Endodermal cell (in vitro differentiated cells): Measurements from ENCODE around the gene SERINC2. TPM values are rescaled to one million over a fixed set of nuclear protein-coding genes. Genes with fewer than 3 reads are reported as not detected.

Experiments
- DNase-seq: peaks from one replicate; pipeline ENCODE4 v3.0.0-alpha.2; 2017
- H3K27ac ChIP-seq: 2 replicates; pipeline ENCODE4 v1.5.1; 2013; ENCODE audit warnings: mild to moderate bottlenecking, low read depth, low read length, moderate library complexity
- H3K27me3 ChIP-seq: 2 replicates; pipeline ENCODE4 v1.6.1; 2013; ENCODE audit warnings: mild to moderate bottlenecking, low read length, moderate library complexity; ENCODE audit not compliant: insufficient read depth, control insufficient read depth, poor library complexity, severe bottlenecking
- H3K36me3 ChIP-seq: 2 replicates; pipeline ENCODE4 v1.7.0; 2013; ENCODE audit warnings: mild to moderate bottlenecking, low read length, moderate library complexity; ENCODE audit not compliant: control insufficient read depth, insufficient read depth
- H3K4me1 ChIP-seq: one replicate; pipeline ENCODE4 v1.7.0; 2013; ENCODE audit warnings: low read length; ENCODE audit not compliant: control insufficient read depth, insufficient read depth
- H3K4me3 ChIP-seq: 2 replicates; pipeline ENCODE4 v1.5.1; 2013; ENCODE audit warnings: mild to moderate bottlenecking, low read length, moderate library complexity
- H3K9ac ChIP-seq: 2 replicates; pipeline ENCODE4 v1.6.1; 2013; ENCODE audit warnings: mild to moderate bottlenecking, low read length, moderate library complexity; ENCODE audit not compliant: poor library complexity, severe bottlenecking; ENCODE audit errors: extremely low read depth
- H3K9me3 ChIP-seq: 2 replicates; pipeline ENCODE4 v1.6.1; 2013; ENCODE audit warnings: mild to moderate bottlenecking, low read length, moderate library complexity; ENCODE audit not compliant: control insufficient read depth
- H3K27ac Mint-ChIP-seq: 2 replicates; pipeline ENCODE4 v1.8.0; 2020; ENCODE audit warnings: mixed read lengths
- H3K27me3 Mint-ChIP-seq: 2 replicates; pipeline ENCODE4 v1.8.0; 2021; ENCODE audit warnings: mild to moderate bottlenecking, mixed read lengths; ENCODE audit not compliant: insufficient read depth
- H3K36me3 Mint-ChIP-seq: 2 replicates; pipeline ENCODE4 v1.8.0; 2020; ENCODE audit warnings: low read depth, mixed read lengths
- H3K4me1 Mint-ChIP-seq: 2 replicates; pipeline ENCODE4 v1.8.0; 2020; ENCODE audit warnings: mixed read lengths
- H3K4me3 Mint-ChIP-seq: 2 replicates; pipeline ENCODE4 v1.8.0; 2020; ENCODE audit warnings: mild to moderate bottlenecking, moderate library complexity, mixed read lengths
- H3K9me3 Mint-ChIP-seq: 2 replicates; pipeline ENCODE4 v1.8.0; 2020; ENCODE audit warnings: mild to moderate bottlenecking, mixed read lengths
- WGBS, 2 experiments: methylation state at CpG; one replicate each; pipeline versions ENCODE4 v1.1.5 to v1.1.7; 2013; ENCODE audit warnings: missing lambda C conversion rate in 2 of 2, mixed read lengths in 1 of 2; ENCODE audit not compliant: insufficient coverage in 1 of 2, insufficient read length in 1 of 2; 5-methylcytosine and 5-hydroxymethylcytosine counted together
- total RNA-seq, 2 donors: library from RNA; stranded (reverse); fragmentation: NEBNext Ultra II Directional in 1 of 2; extraction: Animal tissue kit (Norgen Biotek cat#: 25700) in 1 of 2; gene quantifications; 2 replicates in 1 of 2; 3 replicates in 1 of 2; pipeline ENCODE4 v1.2.1, GENCODE V29; 2021
- TF ChIP-seq, protein P1 (sequence below): fragments of 200-600 bp; sonication (generic); conservative IDR thresholded peaks from 2 replicates; pipeline ENCODE4 v1.5.0; 2021; ENCODE audit warnings: antibody characterized with exemption, mild to moderate bottlenecking

The SERINC2 gene
- total RNA-seq, 2 donors from 2014 or later: 25.9 to 35.1 TPM

GRCh38 chr1:31425301-31426081, 12.5 kb downstream of the SERINC2 start:
- no peak overlapping the region for H3K4me3 ChIP-seq
- WGBS, 2 experiments: 82 to 98% methylated on average over 16 to 28 of the region's 28 CpGs
- H3K9me3 ChIP-seq: no peaks in the 10 kb centered on the region
- Mint-ChIP-seq H3K27me3 (no peaks in the 10 kb centered on the region), H3K4me3 (no peak overlapping the region), H3K36me3 (peaks cover 25% of the 10 kb centered on the region), H3K4me1 (no peaks in the 10 kb centered on the region), H3K27ac (no peak overlapping the region), H3K9me3 (no peaks in the 10 kb centered on the region)
- H3K27me3 ChIP-seq: no peaks in the 10 kb centered on the region
- TF ChIP-seq, protein P1, sequence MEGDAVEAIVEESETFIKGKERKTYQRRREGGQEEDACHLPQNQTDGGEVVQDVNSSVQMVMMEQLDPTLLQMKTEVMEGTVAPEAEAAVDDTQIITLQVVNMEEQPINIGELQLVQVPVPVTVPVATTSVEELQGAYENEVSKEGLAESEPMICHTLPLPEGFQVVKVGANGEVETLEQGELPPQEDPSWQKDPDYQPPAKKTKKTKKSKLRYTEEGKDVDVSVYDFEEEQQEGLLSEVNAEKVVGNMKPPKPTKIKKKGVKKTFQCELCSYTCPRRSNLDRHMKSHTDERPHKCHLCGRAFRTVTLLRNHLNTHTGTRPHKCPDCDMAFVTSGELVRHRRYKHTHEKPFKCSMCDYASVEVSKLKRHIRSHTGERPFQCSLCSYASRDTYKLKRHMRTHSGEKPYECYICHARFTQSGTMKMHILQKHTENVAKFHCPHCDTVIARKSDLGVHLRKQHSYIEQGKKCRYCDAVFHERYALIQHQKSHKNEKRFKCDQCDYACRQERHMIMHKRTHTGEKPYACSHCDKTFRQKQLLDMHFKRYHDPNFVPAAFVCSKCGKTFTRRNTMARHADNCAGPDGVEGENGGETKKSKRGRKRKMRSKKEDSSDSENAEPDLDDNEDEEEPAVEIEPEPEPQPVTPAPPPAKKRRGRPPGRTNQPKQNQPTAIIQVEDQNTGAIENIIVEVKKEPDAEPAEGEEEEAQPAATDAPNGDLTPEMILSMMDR: no peak
- no peak overlapping the region for H3K9ac ChIP-seq
- H3K4me1 ChIP-seq: no peaks in the 10 kb centered on the region
- no peak for DNase-seq
- no peaks in the 10 kb centered on the region for H3K36me3 ChIP-seq
- no peak overlapping the region for H3K27ac ChIP-seq

DNA sequence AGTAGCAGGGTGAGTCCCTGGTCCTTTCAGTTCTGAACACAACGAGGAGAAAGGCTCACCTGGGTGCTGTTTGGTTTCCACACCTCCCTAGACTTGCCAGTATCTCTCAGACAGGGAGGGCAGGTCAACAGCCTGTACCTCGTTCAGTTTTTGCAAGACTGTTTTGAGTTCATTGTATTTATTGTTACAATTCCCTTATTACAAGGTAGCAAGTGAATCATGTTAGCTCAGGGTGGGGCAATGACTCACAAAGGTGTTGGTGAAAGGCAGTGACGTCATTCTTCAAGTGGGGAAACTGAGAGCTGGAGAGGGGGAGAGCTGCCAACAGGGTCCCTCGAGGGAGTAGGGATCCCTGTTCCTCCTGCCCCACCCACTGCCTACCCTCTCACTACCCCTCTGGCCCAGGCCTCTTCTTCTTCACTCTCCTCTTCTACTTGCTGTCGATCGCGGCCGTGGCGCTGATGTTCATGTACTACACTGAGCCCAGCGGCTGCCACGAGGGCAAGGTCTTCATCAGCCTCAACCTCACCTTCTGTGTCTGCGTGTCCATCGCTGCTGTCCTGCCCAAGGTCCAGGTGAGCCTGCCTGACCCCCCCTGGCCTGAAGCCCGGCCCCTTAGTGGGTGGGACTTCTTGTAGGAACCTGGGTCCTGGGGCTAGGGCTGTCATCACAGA, 13.4 kb downstream of the SERINC2 start:
- no peaks in the 10 kb centered on the region for H3K27me3 Mint-ChIP-seq
- H3K4me3 Mint-ChIP-seq: no peak overlapping the region
- DNase-seq: no peak
- H3K4me1 Mint-ChIP-seq: no peaks in the 10 kb centered on the region
- H3K27me3 ChIP-seq: no peaks in the 10 kb centered on the region
- no peaks in the 10 kb centered on the region for H3K9me3 ChIP-seq
- H3K4me3 ChIP-seq: no peak overlapping the region
- no peak overlapping the region for H3K27ac Mint-ChIP-seq
- no peak overlapping the region for H3K9ac ChIP-seq
- H3K4me1 ChIP-seq: no peaks in the 10 kb centered on the region
- peaks cover 28% of the 10 kb centered on the region for H3K36me3 Mint-ChIP-seq
- WGBS, 2 experiments: 87 to 97% methylated on average over 11 to 14 of the region's 14 CpGs
- no peaks in the 10 kb centered on the region for H3K9me3 Mint-ChIP-seq
- no peak overlapping the region for H3K27ac ChIP-seq
- TF ChIP-seq, protein P1: no peak
- H3K36me3 ChIP-seq: no peaks in the 10 kb centered on the region

GRCh38 chr1:31427322-31427721, 14.3 kb downstream of the SERINC2 start:
- H3K9me3 ChIP-seq: no peaks in the 10 kb centered on the region
- H3K9me3 Mint-ChIP-seq: no peaks in the 10 kb centered on the region
- peaks cover 28% of the 10 kb centered on the region for H3K36me3 Mint-ChIP-seq
- H3K9ac ChIP-seq: no peak overlapping the region
- no peaks in the 10 kb centered on the region for H3K36me3 ChIP-seq
- H3K27me3 Mint-ChIP-seq: no peaks in the 10 kb centered on the region
- TF ChIP-seq, protein P1: no peak
- H3K4me1 ChIP-seq: no peaks in the 10 kb centered on the region
- H3K27me3 ChIP-seq: no peaks in the 10 kb centered on the region
- DNase-seq: no peak
- H3K4me3 Mint-ChIP-seq: no peak overlapping the region
- H3K27ac Mint-ChIP-seq: no peak overlapping the region
- H3K4me3 ChIP-seq: no peak overlapping the region
- H3K27ac ChIP-seq: no peak overlapping the region
- 94 to 99% methylated on average over 2 to 4 of the region's 4 CpGs for WGBS, 2 experiments
- H3K4me1 Mint-ChIP-seq: no peaks in the 10 kb centered on the region
